HuH-7.5 (cell line): ENCODE measurements around the gene SPCS1.
"Not testable (repeated sequence)": the region's sequence is repeated elsewhere in the genome, so short reads cannot be mapped to it uniquely, and the experiment has no call there.

Source experiments
- DNase-seq: peaks from one replicate; pipeline ENCODE4 v3.0.0; 2011; ENCODE audit warnings: low spot score

SPCS1 gene

DNA sequence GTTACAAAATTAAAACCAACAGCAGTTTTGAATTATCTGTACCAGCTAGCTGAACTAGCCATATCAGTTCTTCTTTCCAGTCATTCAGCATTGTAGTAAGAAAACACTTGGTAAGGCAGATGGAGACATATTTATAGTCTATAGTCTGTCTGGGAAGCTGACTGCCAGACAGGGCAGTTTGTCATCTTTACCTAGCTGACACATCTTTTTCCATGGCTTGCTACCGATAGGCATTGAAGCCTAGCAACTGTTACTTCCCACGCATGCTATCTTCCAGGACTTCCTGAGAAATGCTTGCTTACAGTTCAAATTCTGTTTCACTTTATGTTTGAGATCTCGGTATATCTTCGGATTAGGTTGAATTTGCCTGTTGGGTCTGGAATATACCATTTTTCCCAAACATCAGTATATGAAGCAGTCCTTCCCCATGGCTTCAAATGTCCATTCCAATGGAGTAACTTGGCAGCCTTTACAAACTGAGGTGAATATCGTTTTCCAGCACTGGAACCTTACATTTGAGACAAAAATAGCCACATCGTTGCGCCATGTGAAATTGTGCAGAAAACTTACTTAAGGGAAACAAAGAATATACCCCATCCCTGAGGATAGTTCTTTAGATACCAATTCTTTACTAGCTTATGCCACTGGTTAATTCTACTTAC is 11.2 kb upstream of the SPCS1 start:
- no peak for DNase-seq

DNA sequence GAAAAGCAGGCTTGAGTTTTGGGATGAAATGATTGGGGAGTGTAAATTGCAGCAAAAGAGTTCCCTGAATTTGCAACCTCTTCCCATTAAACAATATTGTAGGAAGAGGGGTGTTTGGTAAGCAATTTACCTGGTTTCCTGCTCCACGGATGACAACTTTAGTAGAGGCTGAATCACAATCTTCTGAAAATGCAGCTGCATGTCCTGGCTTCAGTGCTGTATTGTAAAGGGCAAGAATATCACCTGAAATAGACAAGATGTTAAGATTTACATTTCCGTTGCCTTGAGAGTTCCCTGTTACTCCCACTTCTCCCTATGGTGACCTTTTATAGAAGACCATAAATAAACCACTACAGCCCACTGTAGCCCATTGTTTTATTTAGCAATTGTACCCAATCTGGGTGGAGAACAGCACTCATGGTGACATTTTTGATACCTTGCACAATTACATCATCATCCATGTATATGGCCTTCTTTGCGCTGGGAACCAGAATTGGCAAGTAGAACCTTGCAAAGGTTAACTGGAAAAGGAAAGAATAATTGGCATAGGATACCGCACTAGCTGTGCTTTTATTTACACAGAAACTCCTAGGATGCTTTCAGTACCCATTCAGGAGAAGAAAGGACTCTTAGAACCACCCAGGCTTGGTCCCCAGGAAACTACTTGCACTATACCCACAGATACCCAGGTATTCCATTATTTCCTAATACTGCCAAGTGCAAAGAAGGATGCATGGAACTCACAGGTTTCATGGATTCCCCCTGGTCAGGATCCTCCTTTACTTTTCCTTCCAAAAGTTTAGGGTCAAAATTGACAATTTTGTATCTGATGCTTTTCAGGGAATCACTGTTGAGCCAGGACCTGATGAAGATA is 9.9 kb upstream of the SPCS1 start:
- no peak for DNase-seq

DNA sequence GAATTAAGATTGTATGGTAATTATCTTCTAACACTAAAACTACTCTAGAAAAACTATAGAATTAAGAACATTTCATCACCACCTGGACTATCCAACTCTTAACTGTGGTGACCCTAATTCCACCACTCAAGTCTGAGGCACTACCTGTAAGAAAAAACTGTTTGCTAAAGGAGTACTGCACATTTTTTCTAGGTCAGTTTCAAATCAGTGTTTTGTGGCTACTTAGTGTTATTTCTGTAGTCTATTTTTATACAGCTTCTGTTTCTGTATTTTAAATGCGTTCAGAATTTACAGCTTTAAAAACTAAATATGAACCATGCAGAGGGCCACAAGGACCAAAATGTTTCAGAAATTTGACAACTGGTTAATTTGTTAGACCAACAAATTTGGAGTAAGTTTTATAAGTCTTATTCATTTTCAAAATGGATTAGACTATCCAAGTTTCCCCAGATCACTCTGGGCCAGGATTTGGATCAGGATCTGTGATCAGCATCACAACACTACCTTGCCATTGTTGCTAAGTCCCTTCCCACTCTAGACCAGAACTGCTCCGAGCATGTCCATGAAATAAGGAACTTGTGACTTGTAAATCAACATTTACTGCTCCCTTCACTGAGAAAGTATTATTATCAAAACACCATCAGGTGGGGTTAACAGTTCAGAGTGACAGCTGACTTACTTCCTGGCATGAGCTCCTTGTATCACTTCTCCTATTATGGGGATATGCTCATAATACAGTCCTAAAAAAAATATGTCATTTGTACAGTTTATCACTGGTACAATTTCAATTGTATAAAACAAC is 8.9 kb upstream of the SPCS1 start:
- no peak for DNase-seq

DNA sequence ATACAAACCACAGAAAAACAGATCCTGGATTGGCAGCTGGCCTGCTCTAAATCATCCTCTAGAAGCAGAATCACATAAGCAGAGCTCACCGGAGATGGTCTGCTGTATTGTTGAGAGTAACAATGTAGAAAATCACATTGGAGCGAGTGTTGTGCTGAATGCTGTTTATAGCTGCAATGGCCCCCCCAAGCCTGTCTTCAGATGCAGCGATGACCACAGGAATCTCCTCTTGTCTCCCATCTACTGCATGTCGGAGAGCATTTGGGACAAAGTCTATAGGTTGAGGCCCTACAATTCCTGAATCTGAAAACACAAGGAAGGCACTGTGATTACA is 8.3 kb upstream of the SPCS1 start:
- DNase-seq: no peak

DNA sequence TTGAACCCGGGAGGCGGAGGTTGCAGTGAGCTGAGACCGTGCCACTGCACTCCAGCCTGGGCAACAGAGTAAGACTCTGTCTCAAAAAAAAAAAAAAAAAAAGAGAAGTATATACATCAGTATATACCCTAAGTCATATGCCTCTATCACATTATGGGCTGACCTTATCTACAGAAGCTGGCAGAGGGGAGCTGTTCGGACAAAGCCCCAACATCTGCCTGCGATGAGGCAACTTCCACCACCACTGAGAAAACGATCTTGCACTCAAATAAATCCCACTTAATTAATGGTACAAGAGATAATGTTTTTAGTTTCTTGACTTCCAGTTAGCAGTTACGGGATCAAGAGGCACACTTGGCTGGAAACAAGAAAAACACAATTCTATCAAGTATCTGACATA is 2.6 kb upstream of the SPCS1 start:
- no peak for DNase-seq

DNA sequence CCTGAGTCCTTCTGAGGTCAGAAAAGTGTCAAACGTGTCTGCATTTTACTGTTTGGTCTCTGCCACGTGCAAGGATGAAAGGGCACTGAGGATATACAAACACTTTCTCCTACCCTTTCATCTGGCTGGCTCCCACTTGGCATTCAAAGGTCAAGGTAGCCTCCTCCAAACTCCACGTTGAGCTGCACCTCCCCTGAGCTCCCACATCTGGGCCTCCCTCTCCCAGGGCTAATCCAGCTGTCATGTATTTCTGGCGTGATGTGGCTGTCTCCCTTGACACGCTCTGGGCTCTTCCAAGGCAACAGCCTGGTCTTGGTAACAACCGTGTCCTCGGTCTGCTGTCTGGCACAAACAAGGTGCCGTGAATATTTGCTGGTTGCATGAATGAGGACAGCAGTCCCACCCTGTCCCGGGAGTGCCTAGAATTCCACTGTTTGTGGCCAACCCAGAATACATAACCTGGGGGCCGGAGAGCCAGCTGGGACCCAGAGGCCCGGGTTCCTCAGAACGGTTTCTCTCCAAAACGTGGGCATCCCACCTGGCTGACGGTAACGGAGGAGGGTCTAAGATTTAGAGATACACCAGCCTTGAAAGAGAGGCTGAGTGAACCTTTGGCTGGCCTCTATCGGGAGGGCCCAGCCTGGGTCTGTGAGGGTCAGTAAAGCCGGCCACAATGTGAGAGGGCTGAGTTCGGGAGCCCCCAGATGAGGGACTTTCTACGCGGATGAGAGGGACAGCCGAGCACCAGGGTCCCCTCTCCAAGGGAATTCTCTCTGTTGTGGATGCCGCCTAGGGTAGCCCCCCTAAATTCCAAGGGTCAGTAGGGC is 1.1 kb upstream of the SPCS1 start:
- DNase-seq: peak; percentile 14

DNA sequence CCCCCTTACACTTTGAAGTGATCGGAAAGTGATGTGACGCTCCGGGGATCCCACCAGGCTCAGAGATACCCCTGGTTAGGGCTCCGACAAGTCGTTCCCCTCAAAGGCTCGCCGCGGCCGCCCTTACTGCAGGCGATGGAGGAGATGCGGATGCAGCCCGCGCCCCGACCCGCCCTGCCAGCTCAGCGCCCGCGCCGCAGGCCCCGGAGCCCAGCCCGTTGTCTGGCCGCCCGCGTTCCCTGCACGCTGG is 543 bp upstream of the SPCS1 start:
- no peak for DNase-seq

DNA sequence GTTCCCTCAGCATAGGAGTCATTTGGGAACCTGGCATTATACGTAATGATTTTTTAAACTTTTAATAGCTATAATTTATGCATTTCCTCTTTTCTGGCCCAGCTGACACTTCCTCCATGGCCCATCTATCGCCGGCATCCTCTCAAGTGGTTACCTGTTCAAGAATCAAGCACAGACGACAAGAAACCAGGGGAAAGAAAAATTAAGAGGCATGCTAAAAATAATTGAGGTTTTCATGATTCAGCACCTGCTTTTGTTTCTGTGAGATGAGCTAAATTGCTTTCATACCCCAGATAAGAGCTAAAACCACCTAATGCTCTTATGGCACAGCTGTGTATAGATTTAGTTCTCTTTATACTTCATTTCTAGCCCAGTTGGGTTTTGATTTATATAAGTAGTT is 1.7 kb downstream of the SPCS1 start:
- no peak for DNase-seq

DNA sequence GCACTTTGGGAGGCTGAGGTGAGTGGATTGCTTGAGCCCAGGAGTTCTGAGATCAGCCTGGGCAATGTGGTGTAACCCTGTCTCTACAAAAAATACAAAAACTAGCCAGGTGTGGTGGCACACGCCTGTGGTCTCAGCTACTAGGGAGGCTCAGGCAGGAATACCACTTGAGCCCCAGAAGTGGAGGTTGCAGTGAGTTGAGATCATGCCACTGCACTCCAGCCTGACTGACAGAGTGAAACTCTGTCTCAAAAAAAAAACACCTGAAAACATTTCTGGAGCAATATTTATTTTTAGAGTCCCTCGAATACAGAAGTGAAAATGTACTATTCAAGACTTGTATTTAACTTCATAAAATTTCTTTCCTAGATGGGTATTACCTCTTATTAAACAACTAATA is 4.6 kb downstream of the SPCS1 start:
- DNase-seq: no peak

DNA sequence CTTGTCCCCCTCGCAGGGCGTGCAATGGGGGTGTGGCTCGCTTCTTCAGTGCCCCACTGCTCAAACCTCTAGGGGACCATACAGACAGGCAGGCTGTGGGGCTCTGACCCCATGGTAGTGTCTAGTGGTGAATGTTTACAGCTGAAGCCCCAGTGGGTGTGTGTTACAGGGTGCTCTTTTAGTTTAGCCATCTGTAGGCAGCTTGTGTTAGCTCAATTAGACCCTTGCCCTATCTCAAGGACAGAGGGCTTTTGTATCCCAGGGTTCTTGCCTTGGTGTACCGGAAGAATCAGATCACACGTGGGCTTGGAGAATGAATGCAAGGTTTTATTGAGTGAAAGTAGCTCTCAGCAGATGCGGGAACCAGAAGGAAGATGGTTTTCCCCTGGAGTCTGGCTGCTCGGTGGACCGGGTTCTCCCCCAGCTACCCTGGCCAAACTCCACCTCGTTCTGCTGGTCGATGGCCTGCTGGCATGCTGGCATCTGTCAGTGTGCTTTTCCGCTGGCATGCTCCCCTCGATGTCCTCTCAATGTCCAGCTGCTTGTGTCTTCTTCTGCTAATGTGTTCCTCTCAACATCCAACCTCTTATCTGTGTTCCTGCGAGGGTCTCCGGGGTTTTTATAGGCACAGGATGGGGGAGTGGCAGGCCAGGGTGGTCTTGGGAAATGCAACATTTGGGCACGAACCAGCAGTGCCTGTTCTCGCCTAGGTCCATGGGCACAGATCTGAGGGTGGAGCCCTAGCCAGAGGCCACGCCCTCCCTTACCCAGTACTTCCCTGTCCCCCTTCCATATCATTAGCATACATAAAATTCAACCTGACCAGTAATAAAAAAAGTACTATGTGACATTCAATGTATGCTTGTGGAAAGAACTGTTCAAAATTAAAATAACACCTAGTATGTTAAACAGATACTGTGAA is 6.6 kb downstream of the SPCS1 start:
- DNase-seq: no peak

DNA sequence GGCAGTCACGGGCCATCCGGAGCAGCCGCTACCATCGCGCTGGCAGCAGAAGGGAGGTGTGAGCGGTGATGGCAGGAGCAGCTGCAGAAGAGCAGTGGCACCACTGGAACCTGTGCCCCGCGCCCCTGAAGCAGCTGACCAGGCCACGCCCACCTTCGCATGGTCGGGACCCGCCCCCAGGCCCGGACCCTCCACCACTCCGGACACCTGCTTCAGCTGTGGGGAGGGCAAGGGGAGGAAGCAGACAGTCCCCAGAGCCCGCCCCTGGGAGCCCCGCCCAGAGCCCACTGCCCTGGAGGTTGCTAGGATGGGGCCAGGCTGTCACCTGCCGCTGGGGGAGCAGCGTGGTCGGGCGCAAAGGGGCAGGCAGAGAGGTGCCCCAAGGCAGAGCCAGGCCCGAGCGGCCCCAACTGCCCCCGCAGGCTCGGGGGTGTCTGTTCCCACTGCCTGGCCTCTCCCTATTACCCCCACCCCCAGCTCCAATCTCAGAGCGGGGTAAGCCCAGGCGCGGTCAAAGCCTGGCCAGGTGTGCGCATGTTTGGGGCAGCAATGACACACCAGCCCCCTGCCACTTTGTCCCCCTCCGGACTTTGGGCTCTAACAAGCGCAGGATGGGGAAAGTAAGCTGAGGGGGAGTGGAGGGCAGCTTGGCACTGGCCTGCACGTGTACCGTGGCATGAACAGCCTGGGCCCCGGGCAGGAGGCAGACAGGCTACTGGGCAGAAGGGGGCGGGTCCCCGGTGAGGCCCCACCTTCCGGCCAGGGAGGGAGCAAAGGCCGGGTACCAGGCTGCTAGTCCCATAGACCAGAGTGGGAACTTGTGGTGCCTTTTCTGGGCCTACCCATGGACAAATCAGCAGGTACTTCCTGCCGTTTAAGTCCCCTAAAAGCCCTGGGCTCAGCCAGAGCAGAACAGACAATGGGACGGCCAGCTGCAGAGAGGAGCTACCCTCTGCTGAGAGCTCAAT is 8.7 kb downstream of the SPCS1 start:
- no peak for DNase-seq

DNA sequence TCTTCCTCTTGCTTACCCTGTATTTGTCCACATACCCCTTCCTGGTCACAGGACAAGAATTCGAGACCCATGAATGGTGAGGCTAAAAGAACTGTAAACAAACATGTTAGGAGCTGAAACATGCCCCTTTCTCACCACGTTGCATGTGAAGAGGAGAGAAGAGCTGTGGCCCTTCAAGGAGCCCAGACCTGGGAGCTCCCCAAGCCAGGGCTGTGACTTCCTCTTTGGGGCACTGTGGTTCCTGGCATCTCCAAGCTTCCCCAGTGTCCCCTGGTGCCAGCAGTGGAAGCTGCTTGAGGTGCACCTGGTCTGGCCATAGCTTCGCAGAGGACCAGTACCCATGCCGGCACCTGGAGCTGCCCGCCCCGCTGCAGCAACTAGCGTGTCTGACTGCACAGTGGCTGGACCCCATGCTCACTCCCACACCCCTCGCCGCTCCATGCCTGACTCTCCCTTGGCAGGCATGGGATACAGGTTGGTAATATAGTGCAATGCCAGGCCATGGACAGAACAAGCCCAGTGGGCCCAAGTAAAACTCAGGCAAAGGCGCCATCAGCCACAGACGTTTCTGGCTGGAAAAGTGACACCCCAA is 9.9 kb downstream of the SPCS1 start:
- no peak for DNase-seq

DNA sequence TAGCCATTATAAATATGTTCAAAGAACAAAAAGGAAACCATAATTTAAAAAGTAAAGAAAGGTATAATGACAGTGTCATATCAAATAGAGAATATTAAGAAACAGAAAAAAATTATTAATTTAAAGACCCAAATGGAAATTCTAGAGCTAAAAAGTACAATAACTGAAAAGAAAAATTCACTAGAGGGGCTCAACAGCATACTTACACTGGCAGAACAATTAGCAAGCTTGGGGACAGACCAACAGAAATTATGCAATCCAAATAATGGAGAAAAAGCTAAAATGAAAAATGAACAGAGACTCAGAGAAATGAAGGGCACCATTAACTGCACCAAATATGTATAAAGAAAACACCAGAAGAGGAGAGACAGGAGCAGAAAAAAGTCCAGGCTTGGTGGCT is 13.7 kb downstream of the SPCS1 start:
- DNase-seq: no peak

DNA sequence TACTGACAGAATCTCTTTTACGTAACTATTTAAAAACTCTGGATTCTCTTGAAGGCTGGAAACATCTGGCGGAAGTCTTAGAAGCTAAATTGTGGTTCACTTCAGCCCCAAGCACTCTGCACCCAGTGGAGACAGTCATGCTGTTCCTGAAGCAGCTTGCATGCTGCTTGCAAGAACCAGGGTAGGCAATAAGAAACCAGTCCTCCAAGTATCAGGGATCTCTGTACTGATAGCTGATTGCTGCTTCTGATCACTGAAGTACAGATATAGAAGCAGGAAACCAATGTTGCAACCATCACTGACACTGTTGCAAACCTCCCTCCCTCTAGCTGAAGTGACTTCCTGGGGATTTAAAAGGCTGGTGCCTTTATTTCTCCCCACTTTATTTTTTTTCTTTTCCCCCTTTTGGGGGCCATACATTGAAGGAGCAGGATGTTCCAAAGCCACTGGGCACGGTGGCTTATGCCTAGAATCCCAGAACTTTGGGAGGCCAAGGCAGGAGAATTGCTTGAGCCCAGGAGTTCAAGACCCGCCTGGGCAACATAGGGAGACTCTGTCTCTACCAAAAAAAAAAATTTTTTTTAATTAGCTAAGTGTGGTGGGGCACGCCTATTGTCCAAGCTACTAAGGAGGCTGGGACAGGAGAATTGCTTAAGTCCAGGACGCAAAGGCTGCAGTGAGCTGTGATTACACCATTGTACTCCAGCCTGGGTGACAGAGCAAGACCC is 15.3 kb downstream of the SPCS1 start:
- DNase-seq: no peak

DNA sequence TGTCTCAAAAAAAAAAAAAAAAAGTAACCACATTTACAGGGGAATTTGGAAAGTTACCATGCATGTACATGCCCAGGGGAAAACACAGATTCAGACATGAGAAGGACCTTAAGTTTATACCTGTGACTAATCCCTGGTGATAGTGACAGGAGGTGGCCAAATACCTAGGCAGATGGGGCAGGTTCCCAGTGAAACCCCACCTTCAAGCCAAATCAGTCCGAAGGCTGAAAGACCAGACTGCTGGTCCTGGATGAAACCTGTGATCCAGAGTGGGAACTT is 15.8 kb downstream of the SPCS1 start:
- DNase-seq: no peak

DNA sequence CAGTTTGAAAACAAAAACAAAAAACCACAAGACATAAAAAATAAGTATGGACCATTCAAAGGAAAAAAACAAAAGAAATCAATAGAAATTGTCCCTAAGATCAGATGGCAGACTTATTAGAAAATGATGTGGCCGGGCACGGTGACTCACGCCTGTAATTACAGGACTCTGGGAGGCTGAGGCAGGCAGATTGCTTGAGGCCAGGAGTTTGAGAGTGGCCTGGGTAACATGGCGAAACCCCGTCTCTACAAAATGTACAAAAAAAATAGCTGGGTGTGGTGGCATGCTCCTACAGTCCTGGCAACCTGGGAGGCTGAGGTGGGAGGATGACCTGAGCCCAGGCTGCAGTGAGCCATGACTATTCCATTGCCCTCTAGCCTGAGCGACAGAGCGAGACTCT is 16.6 kb downstream of the SPCS1 start:
- DNase-seq: no peak

DNA sequence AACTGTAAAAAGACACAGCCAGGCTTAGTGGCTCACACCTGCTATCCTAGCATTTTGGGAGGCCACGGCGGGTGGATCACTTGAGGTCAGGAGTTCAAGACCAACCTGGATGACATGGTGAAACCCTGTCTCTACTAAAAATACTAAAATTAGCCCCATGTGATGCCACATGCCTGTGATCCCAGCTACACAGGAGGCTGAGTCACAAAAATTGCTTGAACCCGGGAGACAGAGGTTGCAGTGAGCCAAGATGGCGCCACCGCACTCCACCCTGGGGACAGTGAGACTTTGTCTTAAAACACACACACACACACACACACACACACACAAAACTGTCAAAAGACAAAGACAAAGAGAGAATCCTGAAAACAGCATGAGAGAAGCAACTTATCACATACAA is 18.0 kb downstream of the SPCS1 start:
- DNase-seq: no peak

DNA sequence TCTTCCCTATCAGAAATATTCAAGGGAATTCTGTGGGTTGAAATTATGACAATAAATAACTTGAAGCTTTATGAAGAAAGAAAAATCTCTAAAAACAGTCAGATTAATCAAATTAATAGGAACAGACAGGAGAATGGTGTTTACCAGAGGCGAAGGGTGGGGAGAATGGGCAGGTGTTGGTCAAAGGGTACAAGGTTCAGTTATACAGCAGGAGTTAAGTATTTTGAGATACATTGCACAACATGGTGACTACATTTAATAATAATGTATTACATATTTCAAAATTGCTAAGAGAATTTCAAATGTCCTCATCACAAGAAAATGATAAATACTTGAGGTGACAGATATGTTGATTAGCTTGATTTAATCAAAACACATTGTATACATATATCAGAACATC is 18.6 kb downstream of the SPCS1 start:
- DNase-seq: no peak

DNA sequence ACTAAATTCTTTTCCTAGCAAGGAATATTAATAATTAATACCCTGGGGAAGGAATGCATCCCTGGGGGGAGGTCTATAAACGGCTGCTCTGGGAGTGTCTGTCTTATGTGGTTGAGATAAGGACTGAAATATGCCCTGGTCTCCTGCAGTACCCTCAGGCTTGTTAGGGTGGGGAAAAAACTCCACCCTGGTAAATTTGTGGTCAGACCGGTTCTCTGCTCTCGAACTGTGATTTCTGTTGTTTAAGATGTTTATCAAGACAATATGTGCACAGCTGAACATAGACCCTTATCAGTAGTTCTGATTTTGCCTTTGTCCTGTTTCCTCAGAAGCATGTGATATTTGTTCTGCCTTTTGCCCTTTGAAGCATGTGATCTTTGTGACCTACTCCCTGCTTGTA is 22.8 kb downstream of the SPCS1 start:
- DNase-seq: not testable (repeated sequence)
